Vagina (tissue), 2 donors: ENCODE data around the gene DCTD. TPM values are rescaled to one million over a fixed set of nuclear protein-coding genes. Genes with fewer than 3 reads are reported as not detected.

ENCODE experiments used
- DNase-seq, 2 donors: peaks; one replicate each; pipeline ENCODE4 v3.0.0-alpha.2; 2017; ENCODE audit errors: extremely low spot score in 2 of 2
- H3K27ac ChIP-seq: fragments of 200-600 bp; sonication (generic); one replicate; pipeline ENCODE4 v1.5.1; 2019
- H3K27me3 ChIP-seq: fragments of 200-600 bp; sonication (generic); one replicate; pipeline ENCODE4 v1.5.1; 2019
- H3K36me3 ChIP-seq, 2 donors: fragments of 200-600 bp; sonication (generic); one replicate each; pipeline ENCODE4 v1.5.1; 2017 to 2019
- H3K4me1 ChIP-seq: fragments of 200-600 bp; sonication (generic); one replicate; pipeline ENCODE4 v1.5.1; 2019
- H3K4me3 ChIP-seq, 2 donors: fragments of 200-600 bp; sonication (generic); 1 replicate in 1 of 2; 2 replicates in 1 of 2; pipeline ENCODE4 v1.5.1; 2016 to 2019
- H3K9me3 ChIP-seq: fragments of 200-600 bp; sonication (generic); one replicate; pipeline ENCODE4 v1.5.1; 2019
- POLR2A ChIP-seq, 2 donors: fragments of 450-650 bp; IDR thresholded peaks; one replicate each; pipeline ENCODE4 v1.6.1; 2017; ENCODE audit warnings: antibody characterized with exemption in 2 of 2, mild to moderate bottlenecking in 2 of 2, moderate library complexity in 2 of 2
- POLR2AphosphoS5 ChIP-seq, 2 donors: sonication (generic); formaldehyde crosslinking; IDR thresholded peaks; one replicate each; pipeline ENCODE4 v1.9.0; 2017; ENCODE audit warnings: antibody characterized with exemption in 2 of 2, mild to moderate bottlenecking in 2 of 2, low read depth in 1 of 2; ENCODE audit not compliant: insufficient read depth in 1 of 2
- intact Hi-C: fragments of 100-400 bp; cut with DNase I; formaldehyde crosslinking; loops from one replicate; pipeline ENCODE4 v1.15.1; 2023
- total RNA-seq: library from RNA; depleted of rRNA; stranded (reverse); fragments of >200 nt; gene quantifications from one replicate; pipeline ENCODE4 v1.2.3, GENCODE V29; 2016
- TF ChIP-seq, protein P1 (sequence below), 3 experiments: fragments of 450-650 bp in 2 of 3; fragments of 200-600 bp in 1 of 3; sonication (generic) in 1 of 3; IDR thresholded peaks; one replicate each; pipeline ENCODE4 v1.5.1; 2017 to 2019; ENCODE audit warnings: antibody characterized with exemption in 3 of 3, mild to moderate bottlenecking in 2 of 3, moderate library complexity in 2 of 3

Gene DCTD
- total RNA-seq, 1 donor from 2014 or later: 40.0 TPM

DNA sequence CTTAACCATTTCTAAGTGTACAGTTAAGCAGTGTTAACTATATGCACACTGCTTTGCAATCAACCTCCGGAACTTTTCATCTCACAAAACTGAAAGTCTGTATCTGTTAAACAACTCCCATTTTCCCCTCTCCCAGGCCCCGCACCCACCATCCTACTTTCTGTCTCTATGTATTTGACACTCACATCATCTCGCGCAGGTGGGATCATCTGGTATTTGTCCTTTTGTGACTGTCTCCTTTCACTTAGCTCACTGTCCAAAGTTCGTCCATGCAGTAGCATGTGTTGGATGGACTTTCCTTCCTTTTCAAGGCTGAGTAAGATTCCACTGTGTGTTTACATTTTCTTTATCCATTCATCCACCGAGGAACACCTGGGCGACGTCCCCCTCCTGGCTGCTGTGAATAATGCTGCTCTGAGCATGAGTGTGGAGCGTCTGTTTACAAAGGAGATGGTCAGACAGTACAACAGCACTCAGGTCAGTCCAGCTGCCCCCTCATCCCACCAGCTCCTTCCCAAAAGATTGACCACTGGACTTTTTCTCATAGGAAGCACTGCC lies 39.8 kb downstream of the DCTD start:
- Histone ChIP-seq H3K36me3 (no peaks in the 10 kb centered on the region), H3K27me3 (no peaks in the 10 kb centered on the region), H3K4me3 (no peak overlapping the region), H3K27ac (no peak overlapping the region), H3K9me3 (no peaks in the 10 kb centered on the region), H3K4me1 (peaks cover 8% of the 10 kb centered on the region)
- DNase-seq: no peak
- intact Hi-C loops: no loop called here
- TF ChIP-seq, protein P1, sequence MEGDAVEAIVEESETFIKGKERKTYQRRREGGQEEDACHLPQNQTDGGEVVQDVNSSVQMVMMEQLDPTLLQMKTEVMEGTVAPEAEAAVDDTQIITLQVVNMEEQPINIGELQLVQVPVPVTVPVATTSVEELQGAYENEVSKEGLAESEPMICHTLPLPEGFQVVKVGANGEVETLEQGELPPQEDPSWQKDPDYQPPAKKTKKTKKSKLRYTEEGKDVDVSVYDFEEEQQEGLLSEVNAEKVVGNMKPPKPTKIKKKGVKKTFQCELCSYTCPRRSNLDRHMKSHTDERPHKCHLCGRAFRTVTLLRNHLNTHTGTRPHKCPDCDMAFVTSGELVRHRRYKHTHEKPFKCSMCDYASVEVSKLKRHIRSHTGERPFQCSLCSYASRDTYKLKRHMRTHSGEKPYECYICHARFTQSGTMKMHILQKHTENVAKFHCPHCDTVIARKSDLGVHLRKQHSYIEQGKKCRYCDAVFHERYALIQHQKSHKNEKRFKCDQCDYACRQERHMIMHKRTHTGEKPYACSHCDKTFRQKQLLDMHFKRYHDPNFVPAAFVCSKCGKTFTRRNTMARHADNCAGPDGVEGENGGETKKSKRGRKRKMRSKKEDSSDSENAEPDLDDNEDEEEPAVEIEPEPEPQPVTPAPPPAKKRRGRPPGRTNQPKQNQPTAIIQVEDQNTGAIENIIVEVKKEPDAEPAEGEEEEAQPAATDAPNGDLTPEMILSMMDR (IDR thresholded peaks at IDR 0.05): no peak
- TF ChIP-seq POLR2A (IDR thresholded peaks at IDR 0.05) (no peak), POLR2AphosphoS5 (IDR thresholded peaks at IDR 0.05; ENCODE audit: insufficient read depth in 1 of 2, low read depth in 1 of 2) (no peak)

DNA sequence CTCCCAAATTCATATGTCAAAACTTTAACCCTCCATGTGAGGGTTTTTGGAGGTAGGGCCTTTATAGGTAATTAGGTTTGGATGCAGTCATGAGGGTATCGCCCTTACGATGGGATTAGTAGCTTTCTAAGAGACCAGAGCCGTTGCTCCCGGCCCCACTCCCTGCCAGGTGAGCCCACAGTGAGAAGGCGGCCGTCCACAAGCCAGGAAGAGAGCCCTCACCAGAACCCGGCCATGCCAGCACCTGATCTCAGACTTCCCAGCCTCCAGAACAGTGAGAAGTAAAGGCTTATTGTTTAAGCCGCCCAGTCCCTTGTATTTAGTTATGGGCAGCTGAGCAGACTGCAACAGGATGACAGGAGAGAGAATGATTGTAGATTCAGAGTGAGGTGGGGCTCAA lies 40.8 kb downstream of the DCTD start:
- intact Hi-C loops: no loop called here
- H3K27ac ChIP-seq: no peak overlapping the region
- no peak for DNase-seq
- H3K36me3 ChIP-seq: no peaks in the 10 kb centered on the region
- H3K4me1 ChIP-seq: peaks cover 8% of the 10 kb centered on the region
- TF ChIP-seq, protein P1 (IDR thresholded peaks at IDR 0.05): no peak
- no peak for TF ChIP-seq POLR2A (IDR thresholded peaks at IDR 0.05)
- no peak for TF ChIP-seq POLR2AphosphoS5 (IDR thresholded peaks at IDR 0.05; ENCODE audit: insufficient read depth in 1 of 2, low read depth in 1 of 2)
- H3K4me3 ChIP-seq: no peak overlapping the region
- no peaks in the 10 kb centered on the region for H3K27me3 ChIP-seq
- H3K9me3 ChIP-seq: no peaks in the 10 kb centered on the region

DNA sequence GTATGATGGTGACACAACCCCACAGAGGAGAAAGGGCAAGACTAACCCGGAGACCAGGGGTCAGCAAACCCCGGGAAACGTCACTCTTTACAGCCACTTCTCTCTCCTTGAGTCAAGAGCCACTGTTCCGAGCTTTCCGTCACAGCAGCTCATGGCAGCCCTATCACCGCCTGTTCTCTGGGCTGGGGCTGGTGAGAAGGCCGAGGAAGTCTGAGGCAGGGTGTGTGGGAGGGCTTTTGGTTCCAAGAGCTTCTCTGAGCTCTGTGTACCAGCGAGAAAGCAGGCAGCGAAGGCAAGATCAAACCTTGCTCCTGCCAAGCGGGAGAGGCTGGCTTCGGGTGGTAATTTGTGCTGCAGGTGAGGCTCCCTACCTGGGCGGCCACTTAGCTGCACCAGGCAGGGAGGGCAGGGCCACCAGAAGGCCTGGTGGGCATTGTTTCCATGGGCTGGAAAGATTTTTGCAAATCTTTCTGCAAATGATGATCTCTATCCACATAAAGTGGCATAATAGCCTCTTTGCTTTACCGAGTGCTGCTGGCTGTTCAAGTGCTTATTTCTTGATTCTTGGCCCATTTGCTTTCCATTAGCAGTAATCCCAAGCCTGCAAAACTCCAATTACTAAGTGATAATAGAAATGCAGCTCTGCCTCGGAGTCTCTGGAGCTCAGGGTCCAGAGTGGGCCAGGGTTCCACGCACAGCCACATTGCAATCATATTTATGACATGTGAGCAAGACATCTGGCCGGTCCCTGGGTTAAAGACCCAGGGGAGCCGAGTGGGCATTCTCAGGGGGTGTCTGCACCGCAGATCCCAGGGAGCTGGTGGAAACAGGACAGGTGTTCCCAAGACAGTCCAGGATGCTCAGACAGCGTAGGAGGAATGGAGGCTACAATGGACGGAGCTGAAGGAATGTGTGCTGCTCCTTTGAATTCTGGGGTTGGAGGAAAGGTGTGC lies 41.5 kb downstream of the DCTD start:
- intact Hi-C loops: no loop called here
- TF ChIP-seq POLR2AphosphoS5 (IDR thresholded peaks at IDR 0.05; ENCODE audit: insufficient read depth in 1 of 2, low read depth in 1 of 2): no peak
- TF ChIP-seq, protein P1 (IDR thresholded peaks at IDR 0.05): no peak
- no peak for TF ChIP-seq POLR2A (IDR thresholded peaks at IDR 0.05)
- DNase-seq: no peak
- H3K4me3 ChIP-seq: no peak overlapping the region
- H3K36me3 ChIP-seq: no peaks in the 10 kb centered on the region
- peaks cover 2% of the 10 kb centered on the region for H3K4me1 ChIP-seq
- no peaks in the 10 kb centered on the region for H3K9me3 ChIP-seq
- H3K27me3 ChIP-seq: no peaks in the 10 kb centered on the region
- no peak overlapping the region for H3K27ac ChIP-seq

DNA sequence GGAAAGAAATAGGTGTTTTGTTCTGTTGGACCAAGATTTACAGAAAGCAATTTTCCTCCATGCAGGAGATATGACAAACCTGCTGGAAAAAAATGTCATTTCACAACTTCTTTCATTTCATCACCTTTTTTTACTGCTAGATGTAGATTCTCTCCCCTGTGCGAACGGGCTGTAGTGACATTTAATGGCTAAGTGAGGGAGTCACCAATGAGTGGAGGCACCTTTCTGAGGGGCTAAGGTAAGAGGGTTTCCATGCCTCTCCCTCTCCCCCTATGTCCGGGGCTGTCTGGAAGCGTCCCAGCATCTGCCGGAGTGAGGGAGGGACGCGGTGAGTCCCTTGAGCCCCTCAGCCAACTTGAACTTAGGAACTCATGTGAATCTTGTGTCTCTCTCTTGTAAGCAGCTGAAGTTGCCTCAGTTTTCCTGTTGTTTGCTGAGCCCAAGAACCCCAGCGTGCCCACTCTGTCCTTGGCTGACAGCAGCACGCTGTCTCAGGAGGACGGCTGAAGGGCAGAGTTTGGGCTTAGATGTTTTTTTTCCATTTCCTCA lies 42.3 kb downstream of the DCTD start:
- no peaks in the 10 kb centered on the region for H3K27me3 ChIP-seq

More for the DNA sequence above, 42.3 kb downstream of the DCTD start:
- Histone ChIP-seq H3K4me3 (no peak overlapping the region), H3K27ac (no peak overlapping the region), H3K36me3 (no peaks in the 10 kb centered on the region), H3K9me3 (no peaks in the 10 kb centered on the region), H3K4me1 (no peaks in the 10 kb centered on the region)
- TF ChIP-seq POLR2A (IDR thresholded peaks at IDR 0.05) (no peak), POLR2AphosphoS5 (IDR thresholded peaks at IDR 0.05; ENCODE audit: insufficient read depth in 1 of 2, low read depth in 1 of 2) (no peak)
- TF ChIP-seq, protein P1 (IDR thresholded peaks at IDR 0.05): no peak
- intact Hi-C loops: no loop called here
- no peak for DNase-seq
